Psoas muscle (tissue), 8 donors: ENCODE data around the gene EPC1. TPM values are rescaled to one million over a fixed set of nuclear protein-coding genes. Genes with fewer than 3 reads are reported as not detected.
A peak's percentile ranks its signal among the peaks of the same experiment; 100 is the strongest.

ENCODE experiments used
- ATAC-seq, 4 donors: fragments of 200-7000 bp; cut with Tn5 transposase; one replicate each; pipeline ENCODE4 v1.9.1; 2020; ENCODE audit warnings: moderate library complexity in 3 of 4, mild to moderate bottlenecking in 2 of 4
- DNase-seq, 2 donors: peaks; one replicate each; pipeline ENCODE4 v3.0.0-alpha.2; 2020
- H3K27ac ChIP-seq: fragments of 200-600 bp; one replicate; pipeline ENCODE4 v1.8.0; 2022
- H3K27me3 ChIP-seq, 3 donors: fragments of 200-600 bp in 1 of 3; one replicate each; pipeline versions ENCODE4 v1.6.1 to v1.8.0; 2013 to 2022; ENCODE audit warnings: low read length in 2 of 3, mild to moderate bottlenecking in 2 of 3, moderate library complexity in 1 of 3; ENCODE audit not compliant: insufficient read depth in 3 of 3
- H3K36me3 ChIP-seq, 2 donors: fragments of 200-600 bp in 1 of 2; one replicate each; pipeline versions ENCODE4 v1.6.1 to v1.8.0; 2013 to 2022; ENCODE audit warnings: low read depth in 1 of 2, mild to moderate bottlenecking in 1 of 2, moderate library complexity in 1 of 2; ENCODE audit not compliant: insufficient read depth in 1 of 2
- H3K4me1 ChIP-seq: fragments of 200-600 bp; one replicate; pipeline ENCODE4 v1.8.0; 2022
- H3K4me3 ChIP-seq: fragments of 200-600 bp; one replicate; pipeline ENCODE4 v1.8.0; 2022; ENCODE audit warnings: mild to moderate bottlenecking
- H3K9me3 ChIP-seq: fragments of 200-600 bp; one replicate; pipeline ENCODE4 v1.8.0; 2022
- WGBS, 3 donors: extraction: QIAGEN DNeasy Blood & Tissue Kit; methylation state at CpG; one replicate each; pipeline versions ENCODE4 v1.1.6 to v1.1.7; 2013; 5-methylcytosine and 5-hydroxymethylcytosine counted together
- intact Hi-C, 2 donors: fragments of 100-400 bp; cut with DNase I; formaldehyde crosslinking; loops; one replicate each; pipeline versions ENCODE4 v1.11.0 to v1.14.2; 2022
- polyA plus RNA-seq, 3 donors: library from polyadenylated mRNA; stranded (reverse); fragments of 200-250 nt; gene quantifications; one replicate each; pipeline ENCODE4 v1.2.3, GENCODE V29; 2013
- total RNA-seq, 4 donors: library from RNA; stranded (reverse); fragmentation: NEBNext Ultra II Directional in 2 of 4; extraction: Animal tissue kit (Norgen Biotek cat#: 25700) in 2 of 4; gene quantifications; one replicate each; pipeline versions ENCODE4 v1.2.1 to v1.2.4, GENCODE V29; 2021 to 2023
- TF ChIP-seq, protein P1 (sequence below): fragments of 200-600 bp; IDR thresholded peaks from one replicate; pipeline ENCODE4 v1.8.0; 2022; ENCODE audit warnings: antibody characterized with exemption
- donor health status: healthy with polysubstance abuse.
- donor health status: DM: no; HTN: no; CAD: no; lungs with moderate emphysema.
- donor health status: Bipolar disorder and iron deficiency.
- donor health status: healthy.
- donor health status: DM: yes; HTN: yes; CAD: no.
- donor health status: DM: no; HTN: no; CAD: no.
- donor health status: DM: no; HTN: no; CAD: no.
- donor health status: DM: yes; HTN: yes; CAD: no.

EPC1 gene
- total and polyA plus RNA-seq, 7 donors, result 19.5 to 37.1 (median 23.4) TPM

DNA sequence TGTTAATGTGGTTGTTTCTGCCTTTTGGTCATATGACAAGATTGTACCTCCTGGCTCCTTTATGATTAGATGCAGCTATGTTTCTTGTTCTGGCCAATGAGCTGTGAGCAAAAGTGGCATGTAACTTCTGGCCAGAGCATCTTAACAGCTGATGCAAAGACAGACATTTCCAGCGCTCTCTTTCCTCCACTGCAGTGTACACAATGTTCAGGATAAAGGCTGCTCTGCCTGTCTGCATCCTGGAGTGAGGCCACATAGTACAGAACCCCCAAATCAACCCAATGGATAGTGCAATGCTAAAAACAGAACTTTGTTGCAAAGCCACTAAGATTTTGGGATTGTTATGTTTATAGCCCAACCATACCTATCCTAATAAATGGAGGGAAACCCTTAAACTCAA is 17.9 kb downstream of the EPC1 start:
- ATAC-seq, result peak in 2 of 4 donors; percentile 17 to 46
- TF ChIP-seq, protein P1, sequence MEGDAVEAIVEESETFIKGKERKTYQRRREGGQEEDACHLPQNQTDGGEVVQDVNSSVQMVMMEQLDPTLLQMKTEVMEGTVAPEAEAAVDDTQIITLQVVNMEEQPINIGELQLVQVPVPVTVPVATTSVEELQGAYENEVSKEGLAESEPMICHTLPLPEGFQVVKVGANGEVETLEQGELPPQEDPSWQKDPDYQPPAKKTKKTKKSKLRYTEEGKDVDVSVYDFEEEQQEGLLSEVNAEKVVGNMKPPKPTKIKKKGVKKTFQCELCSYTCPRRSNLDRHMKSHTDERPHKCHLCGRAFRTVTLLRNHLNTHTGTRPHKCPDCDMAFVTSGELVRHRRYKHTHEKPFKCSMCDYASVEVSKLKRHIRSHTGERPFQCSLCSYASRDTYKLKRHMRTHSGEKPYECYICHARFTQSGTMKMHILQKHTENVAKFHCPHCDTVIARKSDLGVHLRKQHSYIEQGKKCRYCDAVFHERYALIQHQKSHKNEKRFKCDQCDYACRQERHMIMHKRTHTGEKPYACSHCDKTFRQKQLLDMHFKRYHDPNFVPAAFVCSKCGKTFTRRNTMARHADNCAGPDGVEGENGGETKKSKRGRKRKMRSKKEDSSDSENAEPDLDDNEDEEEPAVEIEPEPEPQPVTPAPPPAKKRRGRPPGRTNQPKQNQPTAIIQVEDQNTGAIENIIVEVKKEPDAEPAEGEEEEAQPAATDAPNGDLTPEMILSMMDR, result no peak
- no peak for DNase-seq
- Histone ChIP-seq H3K4me1 (peaks cover 87% of the 10 kb centered on the region), H3K27ac (peak overlapping the region; percentile 46), H3K4me3 (no peak overlapping the region), H3K27me3 (no peaks in the 10 kb centered on the region), H3K36me3 (no peaks in the 10 kb centered on the region), H3K9me3 (no peaks in the 10 kb centered on the region)
- intact Hi-C loops, result no loop called here
- WGBS, 3 donors, result 29 to 81% (median 58%) methylated on average over 1 of the region's 1 CpG

DNA sequence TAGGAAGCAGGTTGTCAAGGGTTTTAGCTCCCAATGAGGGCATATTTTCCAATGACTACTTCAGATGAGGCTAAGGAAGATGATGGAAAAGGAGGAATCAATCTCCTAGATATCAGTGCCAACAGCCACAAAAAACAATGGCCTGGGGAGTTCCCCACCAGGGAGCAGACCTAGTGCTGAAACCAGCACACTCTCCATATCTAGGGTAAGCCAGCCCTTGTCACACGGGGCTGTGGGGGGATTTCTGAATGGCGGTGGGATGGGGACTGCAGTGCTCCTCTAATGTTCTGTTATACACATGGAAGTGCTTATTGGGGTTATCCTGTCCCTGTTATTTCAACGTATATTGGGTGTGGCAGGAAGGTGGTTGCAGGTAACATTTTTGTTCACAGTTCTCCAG is 18.5 kb downstream of the EPC1 start:
- H3K4me1 ChIP-seq, result peaks cover 82% of the 10 kb centered on the region
- WGBS, 3 donors, result 41 to 49% (median 43%) methylated on average over 3 of the region's 3 CpGs
- no peak for DNase-seq
- no peak for ATAC-seq
- intact Hi-C loops, result no loop called here
- no peaks in the 10 kb centered on the region for H3K27me3 ChIP-seq
- no peaks in the 10 kb centered on the region for H3K9me3 ChIP-seq
- TF ChIP-seq, protein P1, result no peak
- peak overlapping the region; percentile 46 for H3K27ac ChIP-seq
- no peak overlapping the region for H3K4me3 ChIP-seq
- H3K36me3 ChIP-seq, result no peaks in the 10 kb centered on the region

DNA sequence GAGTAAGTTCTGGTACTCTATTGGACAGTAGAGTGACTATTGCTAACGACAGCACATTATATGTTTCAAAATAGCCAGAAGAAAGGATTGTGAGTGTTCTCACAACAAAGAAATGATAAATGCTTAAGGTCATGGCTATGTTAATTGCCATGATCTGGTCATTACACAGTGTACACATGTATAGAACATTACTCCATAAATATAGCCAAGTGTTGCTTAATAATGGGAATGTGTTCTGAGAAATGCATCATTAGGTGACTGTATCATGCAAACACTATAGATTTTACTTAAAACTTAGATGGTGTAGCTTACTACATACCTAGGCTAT is 19.6 kb downstream of the EPC1 start:
- H3K9me3 ChIP-seq, result no peaks in the 10 kb centered on the region
- DNase-seq (no peak), ATAC-seq (peak in 1 of 4 donors; percentile 11)
- H3K4me1 ChIP-seq, result peaks cover 72% of the 10 kb centered on the region
- H3K27me3 ChIP-seq, result no peaks in the 10 kb centered on the region
- TF ChIP-seq, protein P1, result no peak
- H3K4me3 ChIP-seq, result peak overlapping the region; percentile 0
- WGBS, 3 donors, result 22 to 34% (median 27%) methylated on average over 1 of the region's 1 CpG
- H3K36me3 ChIP-seq, result no peaks in the 10 kb centered on the region
- H3K27ac ChIP-seq, result peak overlapping the region; percentile 46
- intact Hi-C loops, result no loop called here

DNA sequence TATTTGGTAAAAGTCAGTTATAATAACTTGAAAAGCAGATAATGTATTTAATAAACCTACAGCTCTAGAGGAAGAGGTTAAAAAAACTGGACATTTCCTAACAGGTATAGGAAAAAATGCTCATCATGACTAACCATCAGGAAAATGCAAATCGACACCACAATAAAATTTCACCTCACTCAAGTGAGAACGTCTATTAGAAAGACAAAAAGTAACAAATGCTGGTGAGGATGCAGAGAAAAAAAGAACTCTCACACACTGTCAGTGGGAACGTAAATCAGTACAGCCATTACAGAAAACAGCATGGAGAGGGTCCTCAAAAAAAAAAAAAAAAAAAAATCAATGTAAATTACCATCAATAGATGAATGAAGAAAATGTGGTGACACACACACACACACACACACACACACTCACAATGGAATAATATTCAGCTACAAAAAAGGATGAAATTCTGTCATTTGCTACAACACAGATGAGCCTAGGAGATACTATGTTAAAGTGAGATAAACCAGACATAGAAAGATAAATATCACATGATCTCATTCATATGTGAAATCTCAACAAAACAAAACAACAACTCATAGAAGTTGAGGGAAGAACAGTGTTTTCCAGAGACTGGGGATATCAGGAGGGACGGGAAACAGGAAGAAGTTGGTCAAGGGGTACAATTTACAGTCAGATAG is 20.1 kb downstream of the EPC1 start:
- peaks cover 72% of the 10 kb centered on the region for H3K4me1 ChIP-seq
- H3K27ac ChIP-seq, result peak overlapping the region; percentile 41

More for the DNA sequence above, 20.1 kb downstream of the EPC1 start:
- Histone ChIP-seq H3K9me3 (no peaks in the 10 kb centered on the region), H3K4me3 (peak overlapping the region; percentile 0), H3K27me3 (no peaks in the 10 kb centered on the region), H3K36me3 (no peaks in the 10 kb centered on the region)
- TF ChIP-seq, protein P1, result no peak
- no peak for DNase-seq
- no peak for ATAC-seq
- intact Hi-C loops, result no loop called here
- 57 to 69% (median 59%) methylated on average over 4 of the region's 4 CpGs for WGBS, 3 donors
